ENCODE measurements around the gene ZCCHC2.

- TF ChIP-seq CTCF (IDR thresholded peaks at IDR 0.05): no peak
- no peak for TF ChIP-seq TP53 (CRISPR knock-in tag; IDR thresholded peaks at IDR 0.05)
- TF ChIP-seq HOXA7 (CRISPR knock-in tag; IDR thresholded peaks at IDR 0.05): no peak
- no peak for TF ChIP-seq RNF2 (IDR thresholded peaks at IDR 0.05; ENCODE audit: borderline replicate concordance, low read depth)
- TF ChIP-seq NFE2L2 (conservative IDR thresholded peaks at IDR 0.05; ENCODE audit: low read length): no peak
- TF ChIP-seq RCOR1 (IDR thresholded peaks at IDR 0.05; ENCODE audit: low read depth, low read length): no peak
- TF ChIP-seq JUN (IDR thresholded peaks at IDR 0.05): no peak
- TF ChIP-seq PHF8 (IDR thresholded peaks at IDR 0.05; ENCODE audit: borderline replicate concordance, low read depth): no peak
- no peak for TF ChIP-seq CHD4 (IDR thresholded peaks at IDR 0.05; ENCODE audit: borderline replicate concordance)
- no peak for TF ChIP-seq POLR2A (IDR thresholded peaks at IDR 0.05; ENCODE audit: low read length)
Observed at GRCh38 chr18:62555135-62555534, 32.3 kb downstream of the ZCCHC2 start.
